ENCODE results near the gene ZMAT5.

DNA sequence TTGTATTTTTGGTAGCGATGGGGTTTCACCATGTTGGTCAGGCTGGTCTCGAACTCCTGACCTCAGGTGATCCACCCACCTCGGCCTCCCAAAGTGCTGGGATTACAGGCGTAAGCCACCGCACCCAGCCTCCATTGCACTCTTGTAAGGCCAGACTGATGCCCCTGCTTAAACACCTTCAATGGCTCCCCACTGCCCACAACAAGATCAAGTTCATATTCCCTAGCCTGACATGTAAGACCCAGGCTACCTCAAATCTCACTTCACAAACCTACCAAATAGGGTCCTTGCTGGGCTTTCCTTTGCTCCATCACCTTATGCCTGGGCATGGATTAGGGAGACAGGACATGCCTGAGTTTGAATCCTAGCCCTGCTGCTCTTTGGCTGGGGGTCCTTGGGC is 13.4 kb upstream of the ZMAT5 start:
- TF ChIP-seq ZFP3 (CRISPR knock-in tag; IDR thresholded peaks at IDR 0.05) (no peak), ISL1 (CRISPR knock-in tag; IDR thresholded peaks at IDR 0.05) (no peak), ZFP30 (CRISPR knock-in tag; IDR thresholded peaks at IDR 0.05) (no peak), RARB (CRISPR knock-in tag; IDR thresholded peaks at IDR 0.05) (no peak), PPARA (CRISPR knock-in tag; IDR thresholded peaks at IDR 0.05; ENCODE audit: borderline replicate concordance) (no peak), ARNTL (CRISPR knock-in tag; IDR thresholded peaks at IDR 0.05; ENCODE audit: borderline replicate concordance, low read depth) (no peak), OSR1 (CRISPR knock-in tag; IDR thresholded peaks at IDR 0.05) (no peak)
- TF ChIP-seq, protein P1, sequence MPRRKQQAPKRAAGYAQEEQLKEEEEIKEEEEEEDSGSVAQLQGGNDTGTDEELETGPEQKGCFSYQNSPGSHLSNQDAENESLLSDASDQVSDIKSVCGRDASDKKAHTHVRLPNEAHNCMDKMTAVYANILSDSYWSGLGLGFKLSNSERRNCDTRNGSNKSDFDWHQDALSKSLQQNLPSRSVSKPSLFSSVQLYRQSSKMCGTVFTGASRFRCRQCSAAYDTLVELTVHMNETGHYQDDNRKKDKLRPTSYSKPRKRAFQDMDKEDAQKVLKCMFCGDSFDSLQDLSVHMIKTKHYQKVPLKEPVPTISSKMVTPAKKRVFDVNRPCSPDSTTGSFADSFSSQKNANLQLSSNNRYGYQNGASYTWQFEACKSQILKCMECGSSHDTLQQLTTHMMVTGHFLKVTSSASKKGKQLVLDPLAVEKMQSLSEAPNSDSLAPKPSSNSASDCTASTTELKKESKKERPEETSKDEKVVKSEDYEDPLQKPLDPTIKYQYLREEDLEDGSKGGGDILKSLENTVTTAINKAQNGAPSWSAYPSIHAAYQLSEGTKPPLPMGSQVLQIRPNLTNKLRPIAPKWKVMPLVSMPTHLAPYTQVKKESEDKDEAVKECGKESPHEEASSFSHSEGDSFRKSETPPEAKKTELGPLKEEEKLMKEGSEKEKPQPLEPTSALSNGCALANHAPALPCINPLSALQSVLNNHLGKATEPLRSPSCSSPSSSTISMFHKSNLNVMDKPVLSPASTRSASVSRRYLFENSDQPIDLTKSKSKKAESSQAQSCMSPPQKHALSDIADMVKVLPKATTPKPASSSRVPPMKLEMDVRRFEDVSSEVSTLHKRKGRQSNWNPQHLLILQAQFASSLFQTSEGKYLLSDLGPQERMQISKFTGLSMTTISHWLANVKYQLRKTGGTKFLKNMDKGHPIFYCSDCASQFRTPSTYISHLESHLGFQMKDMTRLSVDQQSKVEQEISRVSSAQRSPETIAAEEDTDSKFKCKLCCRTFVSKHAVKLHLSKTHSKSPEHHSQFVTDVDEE (CRISPR knock-in tag; IDR thresholded peaks at IDR 0.05): no peak
- TF ChIP-seq, protein P2, sequence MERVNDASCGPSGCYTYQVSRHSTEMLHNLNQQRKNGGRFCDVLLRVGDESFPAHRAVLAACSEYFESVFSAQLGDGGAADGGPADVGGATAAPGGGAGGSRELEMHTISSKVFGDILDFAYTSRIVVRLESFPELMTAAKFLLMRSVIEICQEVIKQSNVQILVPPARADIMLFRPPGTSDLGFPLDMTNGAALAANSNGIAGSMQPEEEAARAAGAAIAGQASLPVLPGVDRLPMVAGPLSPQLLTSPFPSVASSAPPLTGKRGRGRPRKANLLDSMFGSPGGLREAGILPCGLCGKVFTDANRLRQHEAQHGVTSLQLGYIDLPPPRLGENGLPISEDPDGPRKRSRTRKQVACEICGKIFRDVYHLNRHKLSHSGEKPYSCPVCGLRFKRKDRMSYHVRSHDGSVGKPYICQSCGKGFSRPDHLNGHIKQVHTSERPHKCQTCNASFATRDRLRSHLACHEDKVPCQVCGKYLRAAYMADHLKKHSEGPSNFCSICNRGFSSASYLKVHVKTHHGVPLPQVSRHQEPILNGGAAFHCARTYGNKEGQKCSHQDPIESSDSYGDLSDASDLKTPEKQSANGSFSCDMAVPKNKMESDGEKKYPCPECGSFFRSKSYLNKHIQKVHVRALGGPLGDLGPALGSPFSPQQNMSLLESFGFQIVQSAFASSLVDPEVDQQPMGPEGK (CRISPR knock-in tag; IDR thresholded peaks at IDR 0.05; ENCODE audit: borderline replicate concordance): no peak
- TF ChIP-seq, protein P3, sequence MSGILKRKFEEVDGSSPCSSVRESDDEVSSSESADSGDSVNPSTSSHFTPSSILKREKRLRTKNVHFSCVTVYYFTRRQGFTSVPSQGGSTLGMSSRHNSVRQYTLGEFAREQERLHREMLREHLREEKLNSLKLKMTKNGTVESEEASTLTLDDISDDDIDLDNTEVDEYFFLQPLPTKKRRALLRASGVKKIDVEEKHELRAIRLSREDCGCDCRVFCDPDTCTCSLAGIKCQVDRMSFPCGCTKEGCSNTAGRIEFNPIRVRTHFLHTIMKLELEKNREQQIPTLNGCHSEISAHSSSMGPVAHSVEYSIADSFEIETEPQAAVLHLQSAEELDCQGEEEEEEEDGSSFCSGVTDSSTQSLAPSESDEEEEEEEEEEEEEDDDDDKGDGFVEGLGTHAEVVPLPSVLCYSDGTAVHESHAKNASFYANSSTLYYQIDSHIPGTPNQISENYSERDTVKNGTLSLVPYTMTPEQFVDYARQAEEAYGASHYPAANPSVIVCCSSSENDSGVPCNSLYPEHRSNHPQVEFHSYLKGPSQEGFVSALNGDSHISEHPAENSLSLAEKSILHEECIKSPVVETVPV (CRISPR knock-in tag; IDR thresholded peaks at IDR 0.05): no peak

Measured in SK-N-SH treated with all-trans-retinoic acid at 6 μM for 48 hours (cell line).